H1 (cell line): ENCODE data around the gene ADGRF1. TPM values are rescaled to one million over a fixed set of nuclear protein-coding genes. Genes with fewer than 3 reads are reported as not detected.

ENCODE experiments used
- EP300 ChIP-seq, 2 experiments: IDR thresholded peaks; 1 replicate in 1 of 2; 2 replicates in 1 of 2; pipeline ENCODE4 v1.6.1; 2011 to 2012; ENCODE audit warnings: low read depth in 2 of 2, low read length in 2 of 2, mild to moderate bottlenecking in 2 of 2, borderline replicate concordance in 1 of 2, inconsistent platforms in 1 of 2, moderate library complexity in 1 of 2
- polyA plus RNA-seq, 7 experiments: library from polyadenylated mRNA; depleted of rRNA in 3 of 7; stranded (reverse) in 5 of 7; unstranded in 2 of 7; fragments of >200 nt in 5 of 7; fragments of 200-250 nt in 2 of 7; gene quantifications; 1 replicate in 5 of 7; 2 replicates in 1 of 7; 4 replicates in 1 of 7; pipeline versions ENCODE4 v1.2.1 to v1.2.3, GENCODE V29; 2011 to 2013; ENCODE audit warnings: missing spikeins in 2 of 7, mixed read lengths in 2 of 7
- total RNA-seq: library from RNA; stranded (reverse); fragmentation: NEBNext Ultra II Directional; extraction: Animal tissue kit (Norgen Biotek cat#: 25700); gene quantifications from 2 replicates; pipeline ENCODE4 v1.2.1, GENCODE V29; 2021
- TF ChIP-seq, protein P1 (sequence below): fragments of 300-600 bp; sonication (generic); IDR thresholded peaks from 2 replicates; pipeline ENCODE4 v1.7.1; 2012; ENCODE audit warnings: low read length, moderate library complexity, mild to moderate bottlenecking, inconsistent platforms; ENCODE audit not compliant: insufficient replicate concordance
- TF ChIP-seq, protein P2 (sequence below): IDR thresholded peaks from 2 replicates; pipeline ENCODE4 v1.6.1; 2012; ENCODE audit warnings: low read length, inconsistent platforms

ADGRF1 gene
- total and polyA plus RNA-seq, 2 of the 8 experiments (the other 6 are each of a cell fraction or from before 2014, with no cell fraction given), result not detected

DNA sequence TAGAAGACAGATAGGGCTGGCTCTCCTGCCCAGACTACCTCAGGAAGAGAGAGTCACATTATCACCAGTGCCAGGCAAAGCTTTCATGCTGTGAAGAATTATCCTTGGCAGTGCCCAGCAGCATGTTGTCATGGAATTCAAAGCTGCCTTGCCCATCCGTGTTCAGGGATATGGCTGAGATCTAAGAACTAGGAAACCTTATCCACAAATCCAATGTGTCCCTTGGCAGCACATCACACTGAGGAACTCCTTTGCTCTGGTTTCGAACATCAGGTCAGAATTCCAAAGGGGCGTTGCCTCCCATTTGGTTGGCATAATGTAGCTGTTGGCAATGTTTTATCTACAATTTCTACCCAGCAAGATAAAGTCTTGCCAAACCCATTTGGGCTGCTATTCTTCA is 52.7 kb downstream of the ADGRF1 start (continued):
- TF ChIP-seq, protein P1, sequence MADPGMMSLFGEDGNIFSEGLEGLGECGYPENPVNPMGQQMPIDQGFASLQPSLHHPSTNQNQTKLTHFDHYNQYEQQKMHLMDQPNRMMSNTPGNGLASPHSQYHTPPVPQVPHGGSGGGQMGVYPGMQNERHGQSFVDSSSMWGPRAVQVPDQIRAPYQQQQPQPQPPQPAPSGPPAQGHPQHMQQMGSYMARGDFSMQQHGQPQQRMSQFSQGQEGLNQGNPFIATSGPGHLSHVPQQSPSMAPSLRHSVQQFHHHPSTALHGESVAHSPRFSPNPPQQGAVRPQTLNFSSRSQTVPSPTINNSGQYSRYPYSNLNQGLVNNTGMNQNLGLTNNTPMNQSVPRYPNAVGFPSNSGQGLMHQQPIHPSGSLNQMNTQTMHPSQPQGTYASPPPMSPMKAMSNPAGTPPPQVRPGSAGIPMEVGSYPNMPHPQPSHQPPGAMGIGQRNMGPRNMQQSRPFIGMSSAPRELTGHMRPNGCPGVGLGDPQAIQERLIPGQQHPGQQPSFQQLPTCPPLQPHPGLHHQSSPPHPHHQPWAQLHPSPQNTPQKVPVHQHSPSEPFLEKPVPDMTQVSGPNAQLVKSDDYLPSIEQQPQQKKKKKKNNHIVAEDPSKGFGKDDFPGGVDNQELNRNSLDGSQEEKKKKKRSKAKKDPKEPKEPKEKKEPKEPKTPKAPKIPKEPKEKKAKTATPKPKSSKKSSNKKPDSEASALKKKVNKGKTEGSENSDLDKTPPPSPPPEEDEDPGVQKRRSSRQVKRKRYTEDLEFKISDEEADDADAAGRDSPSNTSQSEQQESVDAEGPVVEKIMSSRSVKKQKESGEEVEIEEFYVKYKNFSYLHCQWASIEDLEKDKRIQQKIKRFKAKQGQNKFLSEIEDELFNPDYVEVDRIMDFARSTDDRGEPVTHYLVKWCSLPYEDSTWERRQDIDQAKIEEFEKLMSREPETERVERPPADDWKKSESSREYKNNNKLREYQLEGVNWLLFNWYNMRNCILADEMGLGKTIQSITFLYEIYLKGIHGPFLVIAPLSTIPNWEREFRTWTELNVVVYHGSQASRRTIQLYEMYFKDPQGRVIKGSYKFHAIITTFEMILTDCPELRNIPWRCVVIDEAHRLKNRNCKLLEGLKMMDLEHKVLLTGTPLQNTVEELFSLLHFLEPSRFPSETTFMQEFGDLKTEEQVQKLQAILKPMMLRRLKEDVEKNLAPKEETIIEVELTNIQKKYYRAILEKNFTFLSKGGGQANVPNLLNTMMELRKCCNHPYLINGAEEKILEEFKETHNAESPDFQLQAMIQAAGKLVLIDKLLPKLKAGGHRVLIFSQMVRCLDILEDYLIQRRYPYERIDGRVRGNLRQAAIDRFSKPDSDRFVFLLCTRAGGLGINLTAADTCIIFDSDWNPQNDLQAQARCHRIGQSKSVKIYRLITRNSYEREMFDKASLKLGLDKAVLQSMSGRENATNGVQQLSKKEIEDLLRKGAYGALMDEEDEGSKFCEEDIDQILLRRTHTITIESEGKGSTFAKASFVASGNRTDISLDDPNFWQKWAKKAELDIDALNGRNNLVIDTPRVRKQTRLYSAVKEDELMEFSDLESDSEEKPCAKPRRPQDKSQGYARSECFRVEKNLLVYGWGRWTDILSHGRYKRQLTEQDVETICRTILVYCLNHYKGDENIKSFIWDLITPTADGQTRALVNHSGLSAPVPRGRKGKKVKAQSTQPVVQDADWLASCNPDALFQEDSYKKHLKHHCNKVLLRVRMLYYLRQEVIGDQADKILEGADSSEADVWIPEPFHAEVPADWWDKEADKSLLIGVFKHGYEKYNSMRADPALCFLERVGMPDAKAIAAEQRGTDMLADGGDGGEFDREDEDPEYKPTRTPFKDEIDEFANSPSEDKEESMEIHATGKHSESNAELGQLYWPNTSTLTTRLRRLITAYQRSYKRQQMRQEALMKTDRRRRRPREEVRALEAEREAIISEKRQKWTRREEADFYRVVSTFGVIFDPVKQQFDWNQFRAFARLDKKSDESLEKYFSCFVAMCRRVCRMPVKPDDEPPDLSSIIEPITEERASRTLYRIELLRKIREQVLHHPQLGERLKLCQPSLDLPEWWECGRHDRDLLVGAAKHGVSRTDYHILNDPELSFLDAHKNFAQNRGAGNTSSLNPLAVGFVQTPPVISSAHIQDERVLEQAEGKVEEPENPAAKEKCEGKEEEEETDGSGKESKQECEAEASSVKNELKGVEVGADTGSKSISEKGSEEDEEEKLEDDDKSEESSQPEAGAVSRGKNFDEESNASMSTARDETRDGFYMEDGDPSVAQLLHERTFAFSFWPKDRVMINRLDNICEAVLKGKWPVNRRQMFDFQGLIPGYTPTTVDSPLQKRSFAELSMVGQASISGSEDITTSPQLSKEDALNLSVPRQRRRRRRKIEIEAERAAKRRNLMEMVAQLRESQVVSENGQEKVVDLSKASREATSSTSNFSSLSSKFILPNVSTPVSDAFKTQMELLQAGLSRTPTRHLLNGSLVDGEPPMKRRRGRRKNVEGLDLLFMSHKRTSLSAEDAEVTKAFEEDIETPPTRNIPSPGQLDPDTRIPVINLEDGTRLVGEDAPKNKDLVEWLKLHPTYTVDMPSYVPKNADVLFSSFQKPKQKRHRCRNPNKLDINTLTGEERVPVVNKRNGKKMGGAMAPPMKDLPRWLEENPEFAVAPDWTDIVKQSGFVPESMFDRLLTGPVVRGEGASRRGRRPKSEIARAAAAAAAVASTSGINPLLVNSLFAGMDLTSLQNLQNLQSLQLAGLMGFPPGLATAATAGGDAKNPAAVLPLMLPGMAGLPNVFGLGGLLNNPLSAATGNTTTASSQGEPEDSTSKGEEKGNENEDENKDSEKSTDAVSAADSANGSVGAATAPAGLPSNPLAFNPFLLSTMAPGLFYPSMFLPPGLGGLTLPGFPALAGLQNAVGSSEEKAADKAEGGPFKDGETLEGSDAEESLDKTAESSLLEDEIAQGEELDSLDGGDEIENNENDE, result no peak
- TF ChIP-seq, protein P2, sequence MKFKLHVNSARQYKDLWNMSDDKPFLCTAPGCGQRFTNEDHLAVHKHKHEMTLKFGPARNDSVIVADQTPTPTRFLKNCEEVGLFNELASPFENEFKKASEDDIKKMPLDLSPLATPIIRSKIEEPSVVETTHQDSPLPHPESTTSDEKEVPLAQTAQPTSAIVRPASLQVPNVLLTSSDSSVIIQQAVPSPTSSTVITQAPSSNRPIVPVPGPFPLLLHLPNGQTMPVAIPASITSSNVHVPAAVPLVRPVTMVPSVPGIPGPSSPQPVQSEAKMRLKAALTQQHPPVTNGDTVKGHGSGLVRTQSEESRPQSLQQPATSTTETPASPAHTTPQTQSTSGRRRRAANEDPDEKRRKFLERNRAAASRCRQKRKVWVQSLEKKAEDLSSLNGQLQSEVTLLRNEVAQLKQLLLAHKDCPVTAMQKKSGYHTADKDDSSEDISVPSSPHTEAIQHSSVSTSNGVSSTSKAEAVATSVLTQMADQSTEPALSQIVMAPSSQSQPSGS, result no peak
- no peak for TF ChIP-seq EP300 (IDR thresholded peaks at IDR 0.05; ENCODE audit: borderline replicate concordance in 1 of 2, low read depth in 2 of 2, low read length in 2 of 2)
- TF ChIP-seq, all 59 proteins: peak for 0
